OCI-LY3 (cell line): Measurements from ENCODE around the gene WDR37.

Experiments
- EZH2phosphoT487 ChIP-seq: fragments of 200-600 bp; shearing (Covaris generic); IDR thresholded peaks from 2 replicates; pipeline ENCODE4 v1.6.1; 2018; ENCODE audit warnings: antibody characterized with exemption, mixed run types, low read depth
- TF ChIP-seq, protein P1 (sequence below): fragments of 200-600, 300-600 bp; sonication (generic); IDR thresholded peaks from 2 replicates; pipeline ENCODE4 v1.5.1; 2014; ENCODE audit warnings: antibody characterized with exemption, low read length, low read depth

DNA sequence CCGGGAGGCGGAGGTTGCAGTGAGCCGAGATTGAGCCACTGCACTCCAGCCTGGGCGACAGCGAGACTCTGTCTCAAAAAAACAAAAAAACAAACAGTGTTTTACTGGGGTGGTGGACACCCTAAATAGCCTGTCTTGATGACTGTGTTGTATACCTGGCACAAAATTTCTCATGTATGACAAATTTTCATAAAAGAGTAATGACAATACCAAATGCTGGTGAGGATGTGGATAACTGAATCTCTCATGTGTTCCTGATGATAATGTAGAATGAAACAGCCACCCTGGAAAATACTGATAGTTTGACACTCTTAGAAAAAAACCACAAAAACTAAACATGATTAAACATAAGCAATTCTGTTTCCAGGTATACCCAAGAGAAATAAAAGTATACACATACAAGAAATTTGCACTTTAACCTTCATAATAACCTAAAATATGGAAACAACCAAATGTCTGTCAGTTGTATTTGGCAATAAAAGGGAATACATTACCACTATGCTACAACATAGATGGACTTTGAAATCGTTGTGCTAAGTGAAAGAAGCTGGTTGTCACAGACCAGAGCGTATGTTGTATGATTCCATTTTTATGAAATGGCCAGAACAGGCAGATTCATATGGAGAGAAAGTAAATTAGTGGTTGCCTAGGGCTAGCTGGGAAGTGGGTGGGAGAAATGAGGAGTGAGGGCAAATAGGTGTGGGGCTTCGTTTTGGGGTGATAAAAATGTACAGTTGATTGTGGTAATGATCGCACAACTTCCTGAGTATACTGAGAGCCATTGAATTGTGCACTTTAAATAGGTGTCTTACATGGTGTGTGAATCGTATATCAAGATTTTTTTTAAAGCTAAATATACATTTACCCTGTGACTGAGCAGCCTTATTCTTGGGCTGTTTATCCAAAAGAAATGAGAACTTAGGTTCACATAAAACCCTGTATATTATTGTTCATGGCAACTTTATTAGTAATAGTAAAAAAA, 12.5 kb downstream of the WDR37 start:
- TF ChIP-seq, protein P1, sequence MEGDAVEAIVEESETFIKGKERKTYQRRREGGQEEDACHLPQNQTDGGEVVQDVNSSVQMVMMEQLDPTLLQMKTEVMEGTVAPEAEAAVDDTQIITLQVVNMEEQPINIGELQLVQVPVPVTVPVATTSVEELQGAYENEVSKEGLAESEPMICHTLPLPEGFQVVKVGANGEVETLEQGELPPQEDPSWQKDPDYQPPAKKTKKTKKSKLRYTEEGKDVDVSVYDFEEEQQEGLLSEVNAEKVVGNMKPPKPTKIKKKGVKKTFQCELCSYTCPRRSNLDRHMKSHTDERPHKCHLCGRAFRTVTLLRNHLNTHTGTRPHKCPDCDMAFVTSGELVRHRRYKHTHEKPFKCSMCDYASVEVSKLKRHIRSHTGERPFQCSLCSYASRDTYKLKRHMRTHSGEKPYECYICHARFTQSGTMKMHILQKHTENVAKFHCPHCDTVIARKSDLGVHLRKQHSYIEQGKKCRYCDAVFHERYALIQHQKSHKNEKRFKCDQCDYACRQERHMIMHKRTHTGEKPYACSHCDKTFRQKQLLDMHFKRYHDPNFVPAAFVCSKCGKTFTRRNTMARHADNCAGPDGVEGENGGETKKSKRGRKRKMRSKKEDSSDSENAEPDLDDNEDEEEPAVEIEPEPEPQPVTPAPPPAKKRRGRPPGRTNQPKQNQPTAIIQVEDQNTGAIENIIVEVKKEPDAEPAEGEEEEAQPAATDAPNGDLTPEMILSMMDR = no peak
- no peak for TF ChIP-seq EZH2phosphoT487
